ENCODE data around the gene DLGAP1. TPM values are rescaled to one million over a fixed set of nuclear protein-coding genes. Genes with fewer than 3 reads are reported as not detected.

DLGAP1 gene
- total and polyA plus RNA-seq, 2 of the 8 experiments (the other 6 are each of a cell fraction or from before 2014, with no cell fraction given), result 11.8 to 16.9 TPM

DNA sequence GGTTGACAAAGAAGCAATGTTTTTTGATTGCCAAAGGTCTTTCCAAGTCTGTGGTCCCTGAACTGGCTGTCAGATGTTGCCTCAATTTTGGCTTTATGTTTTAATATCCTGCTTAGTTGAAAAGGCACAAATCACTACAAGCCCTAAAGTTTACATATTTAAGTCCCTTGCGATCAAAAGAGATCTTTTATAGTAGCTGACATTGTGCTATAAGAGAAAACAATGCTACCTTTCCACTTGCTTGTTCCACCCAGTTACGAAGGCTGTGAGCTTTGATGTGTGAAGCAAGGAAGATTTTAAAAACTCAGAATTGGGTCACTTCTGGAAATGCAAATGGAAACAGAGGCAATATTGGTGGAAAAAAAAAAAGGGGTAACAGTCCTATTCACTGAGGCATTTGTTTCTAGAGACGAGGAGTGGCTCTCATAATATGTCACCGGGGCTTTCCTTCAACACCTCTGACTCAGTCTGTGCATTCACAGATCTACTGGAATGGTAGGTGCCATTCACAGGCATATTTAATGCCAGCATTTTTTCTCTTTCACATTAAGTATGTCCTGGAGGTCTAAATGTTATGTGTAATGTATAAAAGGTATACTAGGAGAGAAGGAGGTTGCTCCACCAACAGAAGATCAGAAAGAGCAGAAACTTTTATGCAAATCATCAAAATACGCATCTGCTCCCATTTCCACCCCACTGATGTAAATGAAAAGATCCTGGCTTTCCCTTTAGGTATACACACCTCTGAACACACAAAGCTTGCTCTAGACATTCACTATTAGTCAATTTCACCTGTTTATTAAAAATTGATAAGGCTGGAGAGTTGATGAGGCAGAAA lies 913.3 kb downstream of the DLGAP1 start (continued):
- TF ChIP-seq, protein P1, sequence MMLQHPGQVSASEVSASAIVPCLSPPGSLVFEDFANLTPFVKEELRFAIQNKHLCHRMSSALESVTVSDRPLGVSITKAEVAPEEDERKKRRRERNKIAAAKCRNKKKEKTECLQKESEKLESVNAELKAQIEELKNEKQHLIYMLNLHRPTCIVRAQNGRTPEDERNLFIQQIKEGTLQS (IDR thresholded peaks at IDR 0.05; ENCODE audit: insufficient read depth, low read depth, low read length), result no peak
